OCI-LY1 (cell line): ENCODE measurements around the gene DCAF5.

Experiments
- CTCF ChIP-seq: fragments of 200-600 bp; sonication (generic), shearing (Covaris generic); IDR thresholded peaks from 2 replicates; pipeline ENCODE4 v1.5.1; 2017; ENCODE audit warnings: mild to moderate bottlenecking, antibody characterized with exemption, low read length, moderate library complexity, mixed read lengths
- EZH2 ChIP-seq: fragments of 200-600 bp; sonication (generic), shearing (Covaris generic); IDR thresholded peaks from 2 replicates; pipeline ENCODE4 v1.8.0; 2017; ENCODE audit warnings: borderline replicate concordance, mixed run types, mild to moderate bottlenecking, antibody characterized with exemption, low read length, moderate library complexity, mixed read lengths

GRCh38 chr14:69054030-69054429 lies 98.9 kb downstream of the DCAF5 start:
- no peak for TF ChIP-seq CTCF
- no peak for TF ChIP-seq EZH2
